Neural progenitor cell (in vitro differentiated cells): ENCODE measurements around the gene CFAP20.

Experiments
- EZH2 ChIP-seq: fragments of 200-600 bp; sonication (generic); IDR thresholded peaks from 2 replicates; pipeline ENCODE4 v1.6.1; 2017; ENCODE audit warnings: antibody characterized with exemption, mild to moderate bottlenecking, moderate library complexity
- EZH2phosphoT487 ChIP-seq: fragments of 200-600 bp; sonication (generic); IDR thresholded peaks from 2 replicates; pipeline ENCODE4 v1.6.1; 2017; ENCODE audit warnings: antibody characterized with exemption
- TF ChIP-seq, protein P1 (sequence below): fragments of 200-600 bp; sonication (generic); IDR thresholded peaks from 2 replicates; pipeline ENCODE4 v1.5.1; 2017; ENCODE audit warnings: antibody characterized with exemption, mild to moderate bottlenecking

DNA sequence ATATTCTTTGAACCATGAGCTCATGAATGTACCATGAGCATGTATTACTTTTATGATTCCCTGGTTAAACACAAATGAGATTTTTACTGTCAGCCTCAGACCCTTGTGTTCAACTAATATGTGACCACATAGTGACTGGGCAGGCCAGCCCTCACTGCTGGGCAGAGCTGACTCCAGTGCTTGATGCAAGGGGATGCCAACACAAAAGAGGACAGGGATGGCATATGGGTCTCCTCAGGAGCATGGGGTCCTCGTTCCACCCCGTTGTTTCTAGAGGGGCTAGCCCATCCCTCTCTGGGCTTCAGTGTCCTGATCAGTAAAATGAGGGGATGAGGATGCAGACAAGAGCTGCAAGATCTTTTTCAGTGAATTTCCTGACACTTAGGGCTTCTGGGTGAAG, 19.3 kb downstream of the CFAP20 start:
- TF ChIP-seq, protein P1, sequence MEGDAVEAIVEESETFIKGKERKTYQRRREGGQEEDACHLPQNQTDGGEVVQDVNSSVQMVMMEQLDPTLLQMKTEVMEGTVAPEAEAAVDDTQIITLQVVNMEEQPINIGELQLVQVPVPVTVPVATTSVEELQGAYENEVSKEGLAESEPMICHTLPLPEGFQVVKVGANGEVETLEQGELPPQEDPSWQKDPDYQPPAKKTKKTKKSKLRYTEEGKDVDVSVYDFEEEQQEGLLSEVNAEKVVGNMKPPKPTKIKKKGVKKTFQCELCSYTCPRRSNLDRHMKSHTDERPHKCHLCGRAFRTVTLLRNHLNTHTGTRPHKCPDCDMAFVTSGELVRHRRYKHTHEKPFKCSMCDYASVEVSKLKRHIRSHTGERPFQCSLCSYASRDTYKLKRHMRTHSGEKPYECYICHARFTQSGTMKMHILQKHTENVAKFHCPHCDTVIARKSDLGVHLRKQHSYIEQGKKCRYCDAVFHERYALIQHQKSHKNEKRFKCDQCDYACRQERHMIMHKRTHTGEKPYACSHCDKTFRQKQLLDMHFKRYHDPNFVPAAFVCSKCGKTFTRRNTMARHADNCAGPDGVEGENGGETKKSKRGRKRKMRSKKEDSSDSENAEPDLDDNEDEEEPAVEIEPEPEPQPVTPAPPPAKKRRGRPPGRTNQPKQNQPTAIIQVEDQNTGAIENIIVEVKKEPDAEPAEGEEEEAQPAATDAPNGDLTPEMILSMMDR: no peak
- TF ChIP-seq EZH2: no peak
- no peak for TF ChIP-seq EZH2phosphoT487
